Mesenchymal stem cell (in vitro differentiated cells and primary cell): ENCODE results near the gene RAMP3.
"Not testable (repeated sequence)": the region's sequence is repeated elsewhere in the genome, so short reads cannot be mapped to it uniquely, and the experiment has no call there.

ENCODE experiments used
- DNase-seq: peaks from one replicate; pipeline ENCODE4 v3.0.0-alpha.2; 2013
- H2AFZ ChIP-seq: one replicate; pipeline ENCODE4 v1.6.1; 2013; ENCODE audit warnings: low read depth, mild to moderate bottlenecking, control low read depth, inconsistent platforms, low read length, moderate library complexity
- H2AK5ac ChIP-seq: 2 replicates; pipeline ENCODE4 v1.6.1; 2013; ENCODE audit warnings: low read length, moderate library complexity, mild to moderate bottlenecking, inconsistent platforms; ENCODE audit not compliant: severe bottlenecking
- H2BK120ac ChIP-seq: one replicate; pipeline ENCODE4 v1.6.1; 2013; ENCODE audit warnings: low read depth, mild to moderate bottlenecking, inconsistent platforms, low read length, moderate library complexity
- H2BK12ac ChIP-seq, 2 experiments: one replicate each; pipeline ENCODE4 v1.6.1; 2013; ENCODE audit warnings: inconsistent platforms in 2 of 2, low read length in 2 of 2, mild to moderate bottlenecking in 2 of 2, moderate library complexity in 2 of 2, control low read depth in 1 of 2
- H2BK15ac ChIP-seq: one replicate; pipeline ENCODE4 v1.6.1; 2013; ENCODE audit warnings: mild to moderate bottlenecking, low read depth, inconsistent platforms; ENCODE audit not compliant: poor library complexity, severe bottlenecking
- H2BK5ac ChIP-seq: 2 replicates; pipeline ENCODE4 v1.6.1; 2013; ENCODE audit warnings: low read depth, mild to moderate bottlenecking, low read length, control low read depth, inconsistent platforms; ENCODE audit not compliant: poor library complexity, severe bottlenecking
- H3K14ac ChIP-seq, 2 experiments: one replicate each; pipeline ENCODE4 v1.6.1; 2013; ENCODE audit warnings: inconsistent platforms in 2 of 2, low read length in 2 of 2, control low read depth in 1 of 2, mild to moderate bottlenecking in 1 of 2, moderate library complexity in 1 of 2
- H3K18ac ChIP-seq, 2 experiments: one replicate each; pipeline ENCODE4 v1.6.1; 2013; ENCODE audit warnings: inconsistent platforms in 2 of 2, low read length in 2 of 2, control low read depth in 1 of 2, low read depth in 1 of 2, mild to moderate bottlenecking in 1 of 2
- H3K23ac ChIP-seq, 2 experiments: one replicate each; pipeline ENCODE4 v1.6.1; 2013; ENCODE audit warnings: inconsistent platforms in 2 of 2, low read length in 2 of 2, mild to moderate bottlenecking in 2 of 2, moderate library complexity in 2 of 2, control low read depth in 1 of 2
- H3K27ac ChIP-seq: 2 replicates; pipeline ENCODE4 v1.5.1; 2013; ENCODE audit warnings: mild to moderate bottlenecking, moderate library complexity, low read length, control low read depth, inconsistent platforms; ENCODE audit not compliant: poor library complexity, severe bottlenecking
- H3K27me3 ChIP-seq, 2 experiments: 2 replicates each; pipeline versions ENCODE4 v1.6.1 to v1.7.0; 2013; ENCODE audit warnings: low read length in 2 of 2, mild to moderate bottlenecking in 2 of 2, moderate library complexity in 2 of 2, control low read depth in 1 of 2, inconsistent platforms in 1 of 2; ENCODE audit not compliant: control insufficient read depth in 1 of 2, insufficient read depth in 1 of 2
- H3K36me3 ChIP-seq, 2 experiments: 2 replicates each; pipeline versions ENCODE4 v1.6.1 to v1.7.0; 2013; ENCODE audit warnings: low read length in 2 of 2, control low read depth in 1 of 2, inconsistent platforms in 1 of 2, low read depth in 1 of 2, mild to moderate bottlenecking in 1 of 2; ENCODE audit not compliant: insufficient read depth in 2 of 2, control insufficient read depth in 1 of 2
- H3K4ac ChIP-seq, 2 experiments: one replicate each; pipeline ENCODE4 v1.6.1; 2013; ENCODE audit warnings: inconsistent platforms in 2 of 2, low read length in 2 of 2, mild to moderate bottlenecking in 2 of 2, moderate library complexity in 2 of 2, control low read depth in 1 of 2, low read depth in 1 of 2
- H3K4me1 ChIP-seq: 2 replicates; pipeline ENCODE4 v1.6.1; 2013; ENCODE audit warnings: low read depth, low read length, control low read depth; ENCODE audit not compliant: control insufficient read depth, insufficient read depth
- H3K4me2 ChIP-seq: 2 replicates; pipeline ENCODE4 v1.6.1; 2013; ENCODE audit warnings: low read length, mild to moderate bottlenecking, inconsistent platforms; ENCODE audit not compliant: poor library complexity, severe bottlenecking
- H3K4me3 ChIP-seq, 2 experiments: 2 replicates each; pipeline versions ENCODE4 v1.5.1 to v1.7.0; 2013; ENCODE audit warnings: low read length in 2 of 2, mild to moderate bottlenecking in 2 of 2, control low read depth in 1 of 2, low read depth in 1 of 2; ENCODE audit not compliant: insufficient read depth in 1 of 2
- H3K79me1 ChIP-seq: replicated peaks from 2 replicates; pipeline ENCODE4 v1.6.1; 2013; ENCODE audit warnings: mild to moderate bottlenecking, control low read depth, low read length, inconsistent platforms; ENCODE audit not compliant: poor library complexity, severe bottlenecking
- H3K9ac ChIP-seq: 2 replicates; pipeline ENCODE4 v1.7.0; 2013; ENCODE audit warnings: mild to moderate bottlenecking, low read length, moderate library complexity
- H3K9me3 ChIP-seq: 2 replicates; pipeline ENCODE4 v1.7.0; 2013; ENCODE audit warnings: mild to moderate bottlenecking, low read length; ENCODE audit not compliant: control insufficient read depth
- H4K8ac ChIP-seq: one replicate; pipeline ENCODE4 v1.6.1; 2013; ENCODE audit warnings: inconsistent platforms, mild to moderate bottlenecking, low read length, moderate library complexity
- H4K91ac ChIP-seq: one replicate; pipeline ENCODE4 v1.6.1; 2013; ENCODE audit warnings: mild to moderate bottlenecking, low read length, inconsistent platforms
- WGBS: methylation state at CpG from one replicate; pipeline ENCODE4 v1.1.7; 2013; ENCODE audit warnings: mixed read lengths; 5-methylcytosine and 5-hydroxymethylcytosine counted together

RAMP3 gene

GRCh38 chr7:45112648-45113047 is 44.9 kb upstream of the RAMP3 start:
- Histone ChIP-seq H3K27me3 (peaks cover 27 to 30% of the 10 kb centered on the region in 2 experiments), H2BK15ac (no peak overlapping the region), H4K91ac (no peak overlapping the region), H3K18ac (no peak overlapping the region), H4K8ac (no peak overlapping the region), H3K4me1 (peaks cover 8% of the 10 kb centered on the region), H3K4me2 (no peak overlapping the region), H2BK120ac (no peak overlapping the region), H3K23ac (no peak overlapping the region), H3K14ac (no peak overlapping the region), H2AK5ac (no peak overlapping the region), H2AFZ (no peak overlapping the region), H2BK5ac (no peak overlapping the region), H3K4ac (no peak overlapping the region), H3K9ac (peak overlapping the region; percentile 94), H2BK12ac (no peak overlapping the region), H3K27ac (no peak overlapping the region), H3K36me3 (peaks cover 11 to 18% of the 10 kb centered on the region in 2 experiments), H3K9me3 (no peaks in the 10 kb centered on the region), H3K4me3 (peak overlapping the region in 1 of 2 experiments; percentile 94), H3K79me1 (peaks cover 10% of the 10 kb centered on the region)
- WGBS, result 80% methylated on average over 1 of the region's 1 CpG
- DNase-seq, result peak; percentile 19

DNA sequence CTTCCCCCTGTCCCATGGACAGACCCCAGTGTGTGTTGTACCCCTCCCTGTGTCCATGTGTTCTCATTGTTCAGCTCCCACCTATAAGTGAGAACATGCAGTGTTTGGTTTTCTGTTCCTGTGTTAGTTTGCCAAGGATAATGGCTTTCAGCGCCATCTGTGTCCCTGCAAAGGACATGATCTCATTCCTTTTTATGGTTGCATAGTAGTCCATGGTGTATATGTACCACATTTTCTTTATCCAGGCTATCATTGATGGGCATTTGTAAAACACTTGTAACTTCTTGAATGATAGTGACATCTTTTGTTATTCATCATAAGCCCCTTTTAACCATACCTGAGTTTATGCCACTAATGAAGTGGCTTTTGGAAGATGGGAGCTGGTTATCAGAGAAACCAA is 43.3 kb upstream of the RAMP3 start:
- H3K9me3 ChIP-seq, H3K4ac ChIP-seq, H2BK120ac ChIP-seq, H4K91ac ChIP-seq, H2AK5ac ChIP-seq, H3K14ac ChIP-seq, H2BK5ac ChIP-seq, H3K4me2 ChIP-seq, H3K18ac ChIP-seq, H3K27ac ChIP-seq, H3K23ac ChIP-seq, H3K9ac ChIP-seq, H4K8ac ChIP-seq, H3K4me1 ChIP-seq, H2BK15ac ChIP-seq, H3K79me1 ChIP-seq, H2BK12ac ChIP-seq, H3K4me3 ChIP-seq, DNase-seq, H2AFZ ChIP-seq, H3K36me3 ChIP-seq: not testable (repeated sequence)
- WGBS, result 38% methylated on average over 1 of the region's 1 CpG
- peaks cover 28 to 33% of the 10 kb centered on the region in 2 experiments for H3K27me3 ChIP-seq

DNA sequence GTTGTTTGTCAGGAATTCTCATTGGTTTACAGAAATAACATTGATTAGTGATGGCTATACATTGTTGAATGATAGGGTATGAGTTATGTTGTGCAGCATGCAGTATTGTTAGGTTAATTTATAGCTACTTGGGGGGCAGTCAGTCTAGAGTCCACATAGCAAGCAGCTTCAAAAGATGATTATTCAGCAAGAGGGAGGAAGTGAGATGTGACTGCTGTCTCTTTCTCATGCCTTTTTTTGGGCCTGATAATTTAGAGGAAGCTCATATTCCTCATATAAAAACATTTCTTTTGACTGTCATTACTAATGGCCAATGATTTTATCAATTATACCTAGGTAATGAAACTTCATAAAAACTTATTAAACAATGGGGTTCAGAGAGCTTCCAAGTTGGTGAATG is 42.7 kb upstream of the RAMP3 start:
- Histone ChIP-seq H3K36me3 (no peaks in the 10 kb centered on the region), H3K4ac (no peak overlapping the region)

DNA sequence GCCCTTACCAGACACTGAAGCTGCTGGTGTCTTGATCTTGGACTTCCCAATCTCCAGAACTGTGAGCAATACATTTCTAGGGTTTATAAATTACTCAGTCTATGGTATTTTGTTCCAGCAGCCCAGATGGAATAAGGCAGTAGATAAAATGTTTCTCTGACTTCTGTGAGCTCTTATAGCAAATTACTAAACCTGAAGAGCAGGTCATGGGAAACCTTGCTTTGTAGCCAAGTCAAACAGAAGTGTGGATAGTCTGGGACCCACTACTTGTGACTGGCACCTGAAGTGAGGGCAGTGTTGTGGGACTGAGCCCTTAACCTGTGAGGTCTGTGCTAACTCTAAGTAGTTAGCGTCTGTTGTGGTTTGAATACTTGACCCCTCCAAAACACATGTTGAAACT is 41.5 kb upstream of the RAMP3 start:
- H3K4ac ChIP-seq, result no peak overlapping the region
- no peak overlapping the region for H3K4me2 ChIP-seq
- H3K36me3 ChIP-seq, result no peaks in the 10 kb centered on the region
- H3K4me1 ChIP-seq, result peaks cover 2% of the 10 kb centered on the region
- H2AFZ ChIP-seq, result no peak overlapping the region
- H2BK5ac ChIP-seq, result no peak overlapping the region
- H2BK15ac ChIP-seq, result no peak overlapping the region
- no peak overlapping the region for H3K14ac ChIP-seq
- H4K8ac ChIP-seq, result no peak overlapping the region
- H3K9ac ChIP-seq, result no peak overlapping the region
- H4K91ac ChIP-seq, result no peak overlapping the region
- no peak overlapping the region for H3K23ac ChIP-seq
- WGBS, result 95% methylated on average over 1 of the region's 1 CpG
- no peak overlapping the region for H2BK12ac ChIP-seq
- DNase-seq, result no peak
- no peak overlapping the region for H3K27ac ChIP-seq
- H3K9me3 ChIP-seq, result no peaks in the 10 kb centered on the region
- no peak overlapping the region for H3K18ac ChIP-seq
- no peaks in the 10 kb centered on the region for H3K79me1 ChIP-seq
- no peak overlapping the region for H2BK120ac ChIP-seq
- H3K4me3 ChIP-seq, result no peak overlapping the region
- no peak overlapping the region for H2AK5ac ChIP-seq
- H3K27me3 ChIP-seq, result peaks cover 29 to 33% of the 10 kb centered on the region in 2 experiments

More for the DNA sequence above, 42.7 kb upstream of the RAMP3 start:
- Histone ChIP-seq H2AFZ (no peak overlapping the region), H2BK15ac (no peak overlapping the region), H3K79me1 (peaks cover 1% of the 10 kb centered on the region), H3K14ac (no peak overlapping the region), H3K27ac (no peak overlapping the region), H3K4me3 (no peak overlapping the region), H3K4me2 (no peak overlapping the region), H3K9ac (no peak overlapping the region), H2BK120ac (no peak overlapping the region), H4K8ac (no peak overlapping the region), H2BK5ac (no peak overlapping the region), H3K27me3 (peaks cover 28 to 33% of the 10 kb centered on the region in 2 experiments), H3K23ac (no peak overlapping the region), H4K91ac (no peak overlapping the region), H2BK12ac (no peak overlapping the region), H2AK5ac (no peak overlapping the region), H3K4me1 (peaks cover 4% of the 10 kb centered on the region), H3K9me3 (no peaks in the 10 kb centered on the region), H3K18ac (no peak overlapping the region)
- DNase-seq, result no peak
